NCI-H82 (cell line): ENCODE measurements around the gene PRRX2.
"Not testable (repeated sequence)": the region's sequence is repeated elsewhere in the genome, so short reads cannot be mapped to it uniquely, and the experiment has no call there.

Experiments
- DNase-seq: peaks from one replicate; lab custom pipeline; 2025; lab: John Stamatoyannopoulos, UW

PRRX2 gene

DNA sequence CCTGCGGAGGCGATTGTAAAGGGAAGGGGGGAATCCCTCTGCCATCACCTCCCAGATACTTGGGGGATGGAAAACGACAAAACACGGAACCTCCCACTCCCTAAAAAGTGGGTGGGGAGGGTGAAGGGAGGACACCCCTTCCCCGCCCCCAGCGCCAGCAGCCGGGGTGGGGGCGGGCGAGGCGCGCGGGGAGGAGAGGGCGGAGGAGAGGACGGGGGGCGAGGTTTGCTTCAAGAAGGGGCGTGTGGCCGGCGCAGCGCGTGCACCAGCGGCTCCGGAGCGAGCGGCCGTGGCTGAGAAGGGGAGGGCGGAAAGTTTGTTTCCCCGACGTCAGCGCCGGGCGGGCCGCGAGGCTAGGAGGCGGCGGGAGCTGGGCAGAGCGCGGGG, at the start of gene PRRX2:
Gene PRRX2, plus strand, starts transcription at position 259 of the 387 bp plus-strand sequence. CDS start 221 bp downstream, outside the sequence.
- DNase-seq = peak; percentile 36

DNA sequence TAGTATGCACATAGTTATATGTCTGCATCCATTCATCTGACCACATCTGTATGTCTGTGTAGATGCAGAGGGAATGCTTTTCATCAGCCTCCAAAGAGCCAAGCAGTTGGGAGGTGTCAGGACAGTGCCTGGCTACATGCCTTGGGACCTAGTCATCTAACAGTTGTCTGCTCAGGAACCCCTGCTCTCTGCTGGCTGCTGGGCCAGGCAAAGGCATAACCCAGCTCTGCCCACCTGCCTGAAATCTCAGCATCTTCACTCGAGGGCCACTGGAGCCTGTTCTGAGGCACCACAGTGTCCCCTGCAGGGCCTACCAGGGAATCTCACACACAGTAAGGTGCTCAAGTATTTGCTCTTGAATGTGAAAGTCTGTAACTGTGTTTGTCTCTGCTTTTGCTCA, 48.3 kb upstream of the PRRX2 start:
- peak; percentile 61 for DNase-seq

DNA sequence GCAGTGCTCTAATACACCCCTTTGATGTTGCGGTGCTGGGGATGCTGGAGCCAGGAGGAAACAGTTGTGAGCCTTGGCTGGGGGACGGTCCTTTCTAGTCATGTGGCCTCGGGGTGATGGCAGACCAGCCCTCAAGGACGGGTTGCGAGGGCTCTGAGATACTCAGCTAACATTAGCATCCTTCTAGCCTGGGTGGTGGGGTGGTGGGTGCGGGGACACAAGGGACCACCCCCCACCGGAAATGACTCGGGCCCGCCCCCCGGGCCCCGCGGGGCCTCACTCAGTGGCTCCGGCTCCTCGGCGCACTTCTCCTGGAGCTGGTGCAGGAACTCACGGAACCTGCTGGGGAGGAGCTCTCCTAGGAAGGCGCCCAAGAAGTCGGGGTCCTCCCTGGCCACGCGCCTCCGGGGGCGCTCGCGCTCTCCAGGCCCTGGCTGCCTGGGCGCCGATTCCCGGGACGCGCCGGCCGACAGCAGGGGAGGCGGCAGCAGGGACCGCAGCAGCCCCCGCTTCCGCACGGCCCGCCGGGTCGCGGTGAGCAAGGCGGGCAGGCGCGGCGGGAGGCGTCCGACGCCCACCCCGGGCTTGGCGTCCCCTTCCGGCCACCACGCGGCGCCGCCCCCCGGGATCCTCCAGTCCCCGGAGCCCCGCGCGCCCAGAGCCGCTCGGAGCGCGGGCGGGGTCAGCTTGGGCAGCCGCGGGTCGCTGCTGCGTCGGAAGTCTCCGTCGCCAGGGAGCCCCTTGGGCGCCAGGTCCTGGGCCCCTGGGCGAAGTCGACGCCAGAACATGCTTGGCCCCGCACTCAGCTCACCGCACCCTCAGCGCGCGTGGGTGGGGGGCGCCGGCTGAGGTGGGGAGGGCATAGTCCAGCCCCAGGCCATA, 45.4 kb upstream of the PRRX2 start:
- peak; percentile 50 for DNase-seq

DNA sequence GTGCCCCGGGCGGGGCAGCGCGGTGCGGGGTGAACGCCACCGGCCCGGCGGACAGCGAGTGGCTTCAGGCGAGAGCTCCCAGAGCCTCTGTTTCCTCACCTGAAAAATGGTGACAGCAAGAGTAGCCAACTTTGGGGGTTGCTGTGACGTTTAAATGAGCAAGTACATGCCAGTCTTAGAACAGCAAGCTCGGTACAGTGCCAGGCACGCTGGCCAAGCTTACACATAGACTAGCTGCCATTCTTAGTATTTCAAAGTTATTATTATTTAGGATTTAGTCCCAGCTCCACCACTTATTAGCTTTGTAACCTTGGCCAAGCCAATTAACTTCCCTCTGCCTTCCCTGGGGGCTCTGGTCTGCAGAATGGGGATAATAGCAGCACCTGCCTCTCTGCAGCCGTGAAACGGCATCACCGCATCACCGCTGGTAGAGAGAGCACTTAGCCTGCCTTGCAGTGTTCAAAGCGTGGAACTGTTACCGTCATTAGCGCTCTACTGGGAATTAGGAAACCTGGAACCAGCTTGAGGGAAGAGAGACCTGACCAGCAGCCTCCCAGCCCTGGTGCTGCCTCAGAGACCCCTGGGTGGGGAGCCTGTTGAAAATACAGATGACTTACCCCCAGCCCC, 44.7 kb upstream of the PRRX2 start, which contains the start of gene C9orf50:
Gene C9orf50, minus strand, starts transcription at position 433 of the 627 bp plus-strand sequence. CDS start 527 bp downstream, outside the sequence.
- DNase-seq = peak; percentile 74

DNA sequence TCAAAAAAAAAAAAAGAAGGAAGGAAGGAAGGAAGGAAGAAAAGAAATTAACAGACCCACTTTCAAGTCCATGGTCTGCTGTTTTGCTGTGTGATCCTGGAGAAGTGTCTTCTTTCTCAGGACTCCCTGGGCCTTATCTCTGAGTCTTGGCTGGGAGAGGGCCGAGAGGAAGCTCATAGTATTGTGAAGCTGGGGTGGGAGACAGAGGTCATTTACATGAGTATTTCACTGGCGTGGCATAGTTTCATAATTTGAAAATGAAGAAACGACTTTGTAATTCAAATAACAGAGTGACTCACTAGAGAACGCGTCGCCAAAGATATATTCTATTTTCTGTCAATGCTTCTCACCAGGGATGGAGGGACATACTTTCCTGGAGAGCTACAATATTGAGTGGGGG, 42.1 kb upstream of the PRRX2 start:
- no peak for DNase-seq

DNA sequence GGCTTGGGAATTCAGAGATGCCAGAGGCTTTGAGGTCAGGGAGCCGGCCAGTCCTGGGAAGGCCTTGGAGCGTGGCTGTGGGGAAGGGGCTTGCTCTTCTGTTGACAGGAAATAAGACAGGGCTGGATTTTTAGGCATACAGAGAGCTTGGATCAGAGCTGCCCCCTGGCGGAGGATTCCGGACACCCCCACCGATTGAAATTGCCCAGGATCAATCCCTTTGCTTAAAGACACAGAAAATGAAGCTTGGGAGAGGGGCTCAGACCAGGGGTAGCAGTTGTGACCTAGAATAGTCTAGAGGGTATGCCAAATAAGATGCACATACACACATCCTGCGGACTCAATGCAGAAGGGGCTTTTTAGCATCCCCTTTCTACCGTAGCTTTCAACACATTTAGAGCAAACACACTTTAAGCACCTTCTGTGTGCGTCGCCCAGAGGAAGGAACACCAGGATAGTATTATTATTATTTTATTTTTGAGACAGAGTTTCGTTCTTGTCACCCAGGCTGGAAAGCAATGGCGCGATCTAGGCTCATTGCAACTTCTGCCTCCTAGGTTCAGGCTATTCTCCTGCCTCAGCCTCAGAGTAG, 41.2 kb upstream of the PRRX2 start:
- peak; percentile 82 for DNase-seq

DNA sequence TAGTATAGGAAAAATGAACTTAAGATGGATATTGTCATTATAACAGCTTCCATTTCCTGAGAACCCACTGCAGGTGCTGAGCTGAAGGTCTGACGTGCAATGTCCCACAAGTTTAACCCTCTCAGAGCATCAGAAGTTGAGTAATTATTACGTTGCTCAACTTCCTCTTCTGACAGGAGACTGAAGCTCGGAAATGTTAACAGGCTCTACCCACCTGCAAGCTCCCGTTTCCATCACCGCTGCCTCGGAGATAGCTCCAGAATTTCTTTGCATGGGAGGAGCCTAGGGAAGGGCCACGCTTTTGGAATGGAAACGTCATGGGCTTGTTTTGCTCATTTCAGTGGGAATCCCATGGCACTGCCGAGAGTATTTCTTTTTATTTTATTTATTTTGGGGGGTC, 40.5 kb upstream of the PRRX2 start:
- DNase-seq = no peak

DNA sequence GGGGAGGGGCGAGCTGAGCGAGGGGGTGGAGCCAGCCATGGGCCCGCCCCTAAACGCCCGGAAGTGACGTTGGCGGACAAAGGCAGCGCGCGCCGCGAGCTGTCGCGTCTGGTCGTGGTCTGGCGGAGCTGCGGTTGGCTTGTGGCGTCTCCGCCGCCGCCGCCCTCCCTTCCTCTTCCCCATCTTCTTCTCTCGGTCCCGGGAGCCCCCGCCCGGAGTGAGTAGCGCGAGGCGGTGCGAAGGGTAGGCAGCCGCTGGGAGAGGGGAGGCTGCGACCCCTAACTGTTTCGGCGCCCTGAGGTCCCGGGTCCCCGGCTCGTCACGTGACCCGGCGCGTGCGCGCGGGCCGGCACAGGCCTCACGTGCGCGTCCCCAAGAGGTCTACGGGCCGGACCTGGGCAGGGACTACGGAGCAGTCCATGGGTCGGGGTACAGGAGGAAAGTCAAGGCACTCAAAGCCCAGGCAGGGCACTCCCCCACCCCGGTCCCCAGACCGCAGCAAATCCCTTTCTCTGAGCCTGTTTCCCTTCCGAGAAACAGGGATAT, 39.3 kb upstream of the PRRX2 start, which contains the start of gene NTMT1:
Gene NTMT1, plus strand, starts transcription at position 85 of the 546 bp plus-strand sequence. CDS start 6,541 bp downstream, outside the sequence.
- peak; percentile 81 for DNase-seq

DNA sequence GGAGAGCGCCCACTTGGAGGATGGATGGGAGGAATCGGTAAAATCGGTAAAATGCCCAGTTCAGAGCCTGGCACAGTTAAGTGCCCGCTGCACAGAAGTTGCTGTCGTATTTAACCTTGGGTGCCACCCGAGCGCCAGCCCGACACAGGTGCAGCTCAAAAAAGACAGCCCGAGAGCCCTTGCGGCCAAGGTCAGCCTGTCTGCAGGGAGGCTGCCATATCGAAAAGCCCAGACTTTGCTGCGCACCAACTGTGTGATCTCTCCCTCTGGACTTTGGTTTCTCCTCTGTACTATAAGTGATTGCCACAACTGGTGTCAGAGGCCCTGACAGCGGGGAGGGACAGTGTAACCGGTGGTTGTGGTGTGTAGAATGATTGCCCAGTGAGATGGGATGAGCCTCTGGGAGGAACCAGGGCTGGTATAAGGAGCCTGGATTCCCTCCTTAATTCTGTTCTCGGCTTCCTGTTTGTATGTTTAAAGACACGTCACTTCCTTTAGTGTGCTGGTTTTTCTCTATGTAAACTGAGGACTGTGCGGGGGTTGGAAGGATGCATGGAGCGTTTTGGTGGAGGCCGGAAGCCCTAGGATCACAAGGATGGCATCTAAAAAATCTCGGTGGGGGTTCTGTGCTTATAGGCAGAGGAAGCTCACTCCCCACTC, 38.7 kb upstream of the PRRX2 start:
- DNase-seq = peak; percentile 41

DNA sequence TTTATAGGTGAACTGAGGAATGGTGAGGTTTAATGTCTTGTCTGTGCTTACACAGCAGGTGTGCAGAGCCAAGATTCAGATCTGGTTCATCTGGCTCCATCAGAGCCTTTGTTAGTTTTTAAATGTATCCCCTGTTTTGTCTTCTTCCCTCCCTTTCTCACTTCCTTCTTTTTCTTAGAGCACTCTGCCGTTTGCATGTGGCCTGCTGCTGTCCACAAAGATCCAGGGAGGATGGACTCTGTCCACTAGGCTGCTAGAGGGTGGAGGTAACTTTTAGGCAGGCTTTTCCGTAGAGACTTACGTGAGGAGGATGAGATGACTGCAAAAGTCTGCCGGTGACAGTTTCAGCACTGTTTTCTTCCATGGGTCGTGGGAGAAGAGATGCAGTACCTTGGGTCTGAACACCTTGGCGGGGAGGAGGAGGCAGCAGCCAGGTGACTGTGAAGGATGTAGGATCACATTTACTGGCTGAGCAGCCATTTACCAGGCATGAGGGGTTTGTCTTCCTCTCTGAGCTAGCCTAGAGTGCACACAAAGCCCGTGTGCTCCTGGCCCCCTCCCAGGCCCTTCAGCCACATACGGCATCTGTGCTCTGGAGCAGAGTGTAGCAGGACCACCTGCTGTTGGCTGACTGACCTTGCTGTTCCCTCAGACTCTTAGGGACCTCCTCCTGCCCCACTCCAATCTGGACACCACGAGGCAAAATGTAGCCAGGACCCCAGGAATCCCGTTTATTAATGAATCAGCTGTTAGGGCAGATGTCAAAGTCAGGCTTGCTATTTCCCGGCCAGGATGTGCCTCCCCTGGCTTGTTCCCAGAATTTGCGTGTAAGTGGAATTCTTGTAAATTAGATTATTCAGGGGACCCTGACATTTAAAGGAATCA, 37.6 kb upstream of the PRRX2 start:
- peak; percentile 46 for DNase-seq

DNA sequence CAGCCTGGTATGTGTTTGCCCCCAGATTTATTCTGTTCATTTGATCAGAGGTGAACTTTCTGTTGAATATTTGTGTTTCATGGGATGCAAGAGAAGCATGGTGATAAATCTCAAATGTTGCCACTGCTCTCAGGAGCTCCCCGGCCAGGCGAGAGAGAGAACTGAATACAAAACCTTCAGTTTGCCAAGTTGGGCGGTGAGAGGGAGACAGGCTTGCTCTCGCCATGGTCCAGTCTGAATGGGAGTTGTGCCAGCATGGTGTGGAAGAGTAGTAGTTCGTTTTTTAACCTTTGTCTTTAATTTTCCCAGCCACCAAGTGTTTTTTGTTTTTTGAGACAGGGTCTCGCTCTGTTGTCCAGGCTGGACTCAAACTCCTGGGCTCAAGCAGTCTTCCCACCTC, 36.7 kb upstream of the PRRX2 start:
- no peak for DNase-seq

DNA sequence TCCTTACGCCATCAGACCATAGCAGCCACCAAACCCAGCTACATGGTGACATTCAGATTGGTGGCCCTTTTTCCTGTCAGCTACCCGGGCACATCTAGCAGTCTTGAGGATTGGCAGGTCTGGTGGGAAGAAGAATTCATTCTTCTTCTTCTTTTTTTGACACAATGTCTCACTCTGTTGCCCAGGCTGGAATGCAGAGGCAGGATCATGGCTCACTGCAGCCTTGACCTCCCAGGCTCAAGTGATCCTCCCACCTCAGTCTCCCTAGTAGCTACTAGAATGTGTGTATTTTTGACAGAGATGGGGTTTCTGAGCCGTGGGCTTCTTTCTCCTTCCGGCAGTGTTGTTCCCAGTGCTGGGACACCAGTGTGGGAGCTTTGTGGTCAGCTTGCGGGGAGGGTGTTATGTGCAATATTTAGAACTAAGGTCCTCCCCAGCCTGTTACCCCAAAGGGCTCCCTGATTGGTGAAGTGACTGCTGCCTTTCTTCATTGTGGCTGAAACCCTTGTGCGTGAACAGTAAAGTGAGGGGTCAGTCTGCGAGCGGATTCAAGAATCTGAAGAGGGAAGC, 36.1 kb upstream of the PRRX2 start:
- DNase-seq = no peak

DNA sequence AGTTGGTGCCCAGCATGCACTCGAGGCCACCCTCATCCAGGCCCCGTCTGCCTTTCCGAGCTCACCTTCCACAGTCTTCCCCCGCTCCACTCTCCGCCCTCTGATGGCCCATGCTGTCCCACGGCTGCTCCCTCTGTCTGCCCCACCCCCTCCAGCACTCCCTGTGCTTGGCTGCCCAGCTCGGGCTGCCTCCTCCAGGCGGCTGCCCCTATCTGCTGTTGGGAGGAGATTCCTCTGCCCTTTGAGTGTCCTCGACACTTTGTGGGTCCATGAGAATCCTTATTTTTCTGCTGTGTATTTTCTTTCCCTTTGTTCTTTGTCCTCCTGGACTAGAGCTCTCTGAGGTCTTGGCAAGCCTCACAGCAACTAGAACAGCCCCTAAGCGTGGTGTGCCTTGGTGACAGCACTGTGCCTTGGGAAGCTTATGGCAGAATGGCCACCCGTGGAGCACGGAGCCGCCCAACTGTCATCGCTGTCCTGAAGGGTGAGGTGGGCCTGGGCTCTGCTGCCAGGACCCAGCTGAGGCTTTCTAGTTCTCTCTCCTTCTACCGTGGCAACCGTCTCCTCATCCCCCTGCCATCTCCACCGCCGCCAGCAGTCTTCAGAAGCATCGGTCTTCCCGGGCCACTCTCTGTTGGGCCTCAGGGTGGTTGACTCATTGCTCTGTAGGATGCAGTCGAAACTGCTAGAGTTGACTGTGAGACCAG, 34.3 kb upstream of the PRRX2 start:
- no peak for DNase-seq

DNA sequence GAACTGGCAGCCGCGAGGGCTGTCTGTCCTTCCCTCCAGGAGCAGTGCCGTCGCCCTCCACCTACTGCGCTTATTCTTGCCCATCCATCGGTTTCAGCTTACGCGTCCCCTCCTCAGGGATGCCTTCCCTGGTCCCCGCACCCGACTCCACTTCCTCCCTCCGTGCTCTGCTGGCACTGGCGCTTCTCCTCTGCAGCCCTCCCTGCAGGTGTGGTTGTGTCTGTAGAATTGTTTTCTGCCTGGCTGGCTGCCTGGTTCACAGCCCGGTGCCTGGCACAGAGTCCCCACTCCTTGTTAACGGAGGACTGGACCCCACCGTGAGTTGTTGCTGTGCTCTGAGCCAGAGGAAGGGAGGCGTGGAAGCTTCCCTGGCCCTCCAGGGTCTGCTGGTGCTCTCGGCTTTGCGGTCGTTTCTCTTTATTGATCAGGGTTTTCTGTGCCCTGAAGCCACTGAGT, 33.7 kb upstream of the PRRX2 start:
- DNase-seq = no peak

DNA sequence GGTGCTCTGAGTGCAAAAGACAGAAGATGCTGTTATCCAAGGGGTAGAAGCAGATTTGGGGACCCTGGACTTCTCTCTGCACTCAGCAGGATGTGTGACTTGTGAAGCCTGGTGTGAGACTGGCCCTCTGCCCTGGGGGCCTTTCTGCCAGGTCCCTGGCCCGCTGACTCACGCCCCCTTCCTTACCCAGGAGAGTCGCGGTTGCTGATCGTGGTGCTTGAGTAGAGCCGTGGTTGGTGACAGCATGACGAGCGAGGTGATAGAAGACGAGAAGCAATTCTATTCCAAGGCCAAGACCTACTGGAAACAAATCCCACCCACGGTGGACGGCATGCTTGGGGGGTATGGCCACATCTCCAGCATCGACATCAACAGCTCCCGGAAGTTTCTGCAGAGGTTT, 33.0 kb upstream of the PRRX2 start:
- DNase-seq = no peak

DNA sequence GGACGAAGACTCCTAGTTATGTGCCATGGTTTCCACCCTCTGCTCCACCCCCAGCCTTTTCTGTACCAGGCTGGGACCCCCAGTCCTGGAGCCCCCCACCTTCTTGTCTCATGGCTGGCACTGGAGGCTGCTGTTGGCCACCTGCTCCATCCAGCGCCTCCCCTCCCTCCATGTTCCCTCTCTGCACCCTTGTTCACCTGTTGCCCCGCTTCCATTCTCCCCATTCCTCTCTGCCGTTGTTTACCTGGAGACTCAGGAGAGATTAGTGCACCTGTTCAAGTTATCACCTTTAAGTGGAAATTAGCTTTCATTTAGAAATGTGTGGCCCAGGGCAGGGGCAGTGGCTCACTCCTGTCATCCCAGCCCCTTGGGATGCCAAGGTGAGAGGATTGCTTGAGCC, 32.2 kb upstream of the PRRX2 start:
- no peak for DNase-seq

DNA sequence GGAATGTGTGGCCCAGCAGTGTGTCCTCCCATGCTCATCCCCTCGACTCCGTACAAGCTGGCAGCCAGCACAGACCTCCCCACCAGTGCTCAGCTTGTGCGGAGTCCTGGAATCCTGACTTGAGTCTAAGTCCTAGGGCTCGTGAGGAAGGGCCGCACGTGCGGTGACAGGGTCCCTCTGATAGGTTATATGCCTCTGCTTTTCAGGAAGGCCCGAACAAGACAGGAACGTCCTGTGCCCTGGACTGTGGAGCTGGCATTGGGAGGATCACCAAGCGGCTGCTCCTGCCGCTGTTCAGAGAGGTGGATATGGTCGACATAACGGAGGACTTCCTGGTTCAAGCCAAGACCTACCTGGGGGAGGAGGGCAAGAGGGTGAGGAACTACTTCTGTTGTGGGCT, 31.6 kb upstream of the PRRX2 start:
- DNase-seq = no peak

DNA sequence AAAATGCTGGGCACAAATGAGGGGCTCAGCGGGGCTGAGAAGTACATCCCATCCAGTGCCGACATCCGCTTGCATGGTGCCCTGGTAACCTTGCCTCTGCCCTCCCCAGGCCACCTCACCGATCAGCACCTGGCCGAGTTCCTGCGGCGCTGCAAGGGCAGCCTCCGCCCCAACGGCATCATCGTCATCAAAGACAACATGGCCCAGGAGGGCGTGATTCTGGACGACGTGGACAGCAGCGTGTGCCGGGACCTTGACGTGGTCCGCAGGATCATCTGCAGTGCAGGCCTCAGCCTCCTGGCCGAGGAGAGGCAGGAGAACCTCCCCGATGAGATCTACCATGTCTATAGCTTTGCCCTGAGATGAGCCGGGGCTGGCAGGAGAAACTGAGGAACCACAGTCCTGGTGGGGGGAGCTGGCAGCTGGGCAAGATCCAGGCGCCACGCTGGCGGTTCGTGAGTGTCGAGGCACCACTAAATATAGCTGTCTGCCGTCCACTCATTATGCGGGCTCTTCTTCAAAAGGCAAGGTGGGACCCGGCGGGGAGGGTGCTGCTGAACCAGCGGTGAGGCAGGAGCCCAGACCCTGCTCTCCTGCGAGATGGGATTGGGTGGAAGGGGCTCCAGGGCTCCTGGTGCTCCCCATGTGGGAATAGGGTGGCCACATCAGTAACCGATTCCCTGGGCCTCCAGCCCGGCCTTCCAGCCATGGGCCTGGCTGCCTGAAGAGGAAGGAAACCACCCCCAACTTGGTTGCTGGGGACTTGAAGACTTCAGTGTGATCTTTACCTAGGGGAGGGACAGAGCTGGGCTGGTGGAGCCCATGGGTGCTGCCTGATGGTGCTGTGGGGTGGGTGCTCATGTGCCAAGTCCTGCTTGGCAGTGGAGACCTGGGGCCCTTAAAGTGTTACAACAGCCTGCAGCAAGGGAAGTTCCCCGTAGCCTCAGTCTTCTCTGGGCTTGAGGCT, 30.1 kb upstream of the PRRX2 start:
- no peak for DNase-seq

DNA sequence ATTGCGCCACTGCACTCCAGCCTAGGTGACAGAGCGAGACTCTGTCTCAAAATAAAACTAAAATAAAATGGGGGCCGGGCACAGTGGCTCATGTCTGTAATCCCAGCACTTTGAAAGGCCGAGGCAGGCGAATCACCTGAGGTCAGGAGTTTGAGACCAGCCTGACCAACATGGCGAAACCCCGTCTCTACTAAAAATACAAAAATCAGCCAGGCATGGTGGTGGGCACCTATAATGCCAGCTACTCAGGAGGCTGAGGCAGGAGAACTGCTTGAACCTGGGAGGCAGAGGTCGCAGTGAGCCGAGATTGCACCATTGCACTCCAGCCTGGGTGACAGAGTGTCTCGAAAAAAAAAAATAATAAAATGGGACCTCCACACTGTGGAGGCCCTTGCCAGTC, 29.1 kb upstream of the PRRX2 start:
- DNase-seq = not testable (repeated sequence)
